OCI-LY3 (cell line): ENCODE results near the gene HCFC1.

Source experiments
- CTCF ChIP-seq: fragments of 200-600, 300-600 bp; sonication (generic); IDR thresholded peaks from 2 replicates; pipeline ENCODE4 v1.5.1; 2014; ENCODE audit warnings: antibody characterized with exemption, low read length, low read depth
- EZH2phosphoT487 ChIP-seq: fragments of 200-600 bp; shearing (Covaris generic); IDR thresholded peaks from 2 replicates; pipeline ENCODE4 v1.6.1; 2018; ENCODE audit warnings: antibody characterized with exemption, mixed run types, low read depth

GRCh38 chrX:153971450-153972367, at the start of gene HCFC1:
- TF ChIP-seq CTCF (no peak), EZH2phosphoT487 (no peak)
